Activated gamma-delta T cell treated with anti-CD3 and anti-CD28 coated beads, Interleukin-2, amount 50 U/mL, for 16 hours (primary cell): ENCODE data around the gene UCP2.
"Not testable (repeated sequence)": the region's sequence is repeated elsewhere in the genome, so short reads cannot be mapped to it uniquely, and the experiment has no call there.

Experiments used
- DNase-seq: peaks from one replicate; pipeline ENCODE4 v3.0.0-alpha.2; 2020; ENCODE audit warnings: low read depth

The UCP2 gene

GRCh38 chr11:73942010-73942409 is 40.6 kb downstream of the UCP2 start:
- DNase-seq: no peak

GRCh38 chr11:73940801-73941570 is 41.7 kb downstream of the UCP2 start:
- DNase-seq: no peak

GRCh38 chr11:73939096-73939495 is 43.5 kb downstream of the UCP2 start:
- DNase-seq: no peak

- DNase-seq: not testable (repeated sequence)
Measured at GRCh38 chr11:73936047-73936446, 46.6 kb downstream of the UCP2 start.

- DNase-seq: no peak
Measured at GRCh38 chr11:73932781-73933180, 49.9 kb downstream of the UCP2 start.

GRCh38 chr11:73931951-73932350 is 50.7 kb downstream of the UCP2 start:
- no peak for DNase-seq

GRCh38 chr11:73931039-73931645 is 51.5 kb downstream of the UCP2 start:
- no peak for DNase-seq

GRCh38 chr11:73929388-73929787 is 53.3 kb downstream of the UCP2 start:
- DNase-seq: no peak
